NT2/D1 (cell line): Measurements from ENCODE around the gene ASB14.
A peak's percentile ranks its signal among the peaks of the same experiment; 100 is the strongest.

ENCODE experiments used
- DNase-seq: peaks from one replicate; pipeline ENCODE4 v3.0.0-alpha.2; 2011; ENCODE audit warnings: low read depth, low spot score
- H3K27me3 ChIP-seq: 2 replicates; pipeline ENCODE4 v1.6.0; 2011; ENCODE audit warnings: mild to moderate bottlenecking; ENCODE audit not compliant: insufficient read length, insufficient read depth
- H3K36me3 ChIP-seq: 2 replicates; pipeline ENCODE4 v1.6.1; 2011; ENCODE audit warnings: mild to moderate bottlenecking, low read length, mixed read lengths; ENCODE audit not compliant: insufficient read depth, insufficient read length
- H3K4me1 ChIP-seq: 2 replicates; pipeline ENCODE4 v1.5.1; 2011; ENCODE audit not compliant: insufficient read depth, insufficient read length
- H3K4me3 ChIP-seq: 2 replicates; pipeline ENCODE4 v1.5.1; 2011; ENCODE audit warnings: low read depth; ENCODE audit not compliant: insufficient read length
- H3K9ac ChIP-seq: 2 replicates; pipeline ENCODE4 v1.6.0; 2011; ENCODE audit warnings: low read depth; ENCODE audit not compliant: insufficient read length
- H3K9me3 ChIP-seq: 2 replicates; pipeline ENCODE4 v1.5.1; 2011; ENCODE audit warnings: mild to moderate bottlenecking, low read length; ENCODE audit not compliant: insufficient read depth
- SUZ12 ChIP-seq: IDR thresholded peaks from 2 replicates; pipeline ENCODE4 v1.6.1; 2011; ENCODE audit not compliant: insufficient read length, insufficient read depth; ENCODE audit errors: extremely low read depth
- YY1 ChIP-seq: IDR thresholded peaks from 2 replicates; pipeline ENCODE4 v1.6.1; 2011; ENCODE audit not compliant: insufficient read length, insufficient read depth
- ZNF274 ChIP-seq: IDR thresholded peaks from 2 replicates; pipeline ENCODE4 v1.6.1; 2011; ENCODE audit warnings: mild to moderate bottlenecking, low read depth, low read length

ASB14 gene

DNA sequence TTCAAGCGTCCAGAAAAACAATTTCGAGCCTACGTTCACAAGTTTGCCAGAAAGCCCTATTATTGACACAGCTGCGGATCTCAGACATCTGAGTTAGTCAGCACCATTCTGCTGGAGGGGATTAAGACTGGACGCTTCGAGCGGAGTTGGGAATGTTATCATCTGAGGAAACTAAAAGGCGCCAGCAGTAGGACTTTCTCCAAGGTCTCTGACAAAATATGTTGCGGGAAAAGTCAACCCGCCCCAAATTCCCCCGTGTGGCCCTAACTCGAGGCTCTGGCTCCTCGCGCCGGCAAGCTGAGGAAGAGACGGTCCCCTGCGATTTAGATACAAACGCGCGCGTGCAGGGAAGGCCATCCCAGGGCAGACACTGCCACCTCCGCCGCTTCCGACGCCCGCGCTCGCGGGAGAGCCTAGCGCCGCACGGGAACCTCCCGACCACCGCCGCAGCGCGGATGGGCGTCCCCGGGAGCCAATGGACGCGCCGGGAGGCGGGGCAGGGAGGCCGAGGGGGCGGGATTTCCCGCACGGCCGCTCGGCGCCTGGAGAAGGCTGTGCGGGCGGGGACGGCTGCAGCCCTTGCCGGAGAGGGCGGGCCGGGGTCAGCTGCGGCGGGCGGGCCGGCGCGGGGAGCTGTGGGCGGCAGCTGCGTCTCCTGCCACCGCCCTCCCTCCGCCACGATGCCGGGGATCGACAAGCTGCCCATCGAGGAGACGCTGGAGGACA, 65.1 kb downstream of the ASB14 start, which contains the start of gene APPL1:
APPL1 (plus strand) TSS at position 526 of the 726 bp plus-strand sequence; CDS start at position 681, 155 bp downstream.
- peaks cover 18% of the 10 kb centered on the region for H3K27me3 ChIP-seq
- H3K4me3 ChIP-seq: peak within 1 kb of the TSS; percentile 75
- DNase-seq: peak; percentile 92
- H3K36me3 ChIP-seq: peaks cover 3% of the 10 kb centered on the region
- no peak for TF ChIP-seq ZNF274
- TF ChIP-seq SUZ12: no peak
- no peak for TF ChIP-seq YY1
- peak within 1 kb of the TSS; percentile 94 for H3K9ac ChIP-seq
- no peaks in the 10 kb centered on the region for H3K9me3 ChIP-seq
- H3K4me1 ChIP-seq: no peaks in the 10 kb centered on the region

DNA sequence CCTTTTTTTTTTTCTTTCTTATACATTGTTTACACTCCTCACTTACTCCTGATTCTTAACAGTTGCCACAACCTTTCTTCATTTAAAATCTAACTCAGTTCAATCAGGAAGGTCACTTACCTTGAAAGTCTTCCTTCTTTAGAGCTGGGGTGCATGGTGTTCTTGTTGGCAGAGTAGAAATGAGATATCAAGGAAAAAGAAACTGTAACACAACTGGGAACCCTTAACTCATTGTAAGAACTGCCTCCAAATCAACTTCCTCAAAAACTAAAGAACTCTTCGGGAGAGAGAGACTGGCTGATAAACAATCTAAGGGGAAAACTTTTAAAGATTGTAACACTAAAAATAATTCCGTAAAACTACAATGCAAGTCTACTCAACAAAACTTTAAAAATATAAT, 66.3 kb downstream of the ASB14 start:
- Histone ChIP-seq H3K36me3 (peaks cover 3% of the 10 kb centered on the region), H3K4me1 (no peaks in the 10 kb centered on the region), H3K27me3 (peaks cover 18% of the 10 kb centered on the region), H3K9ac (no peak overlapping the region), H3K9me3 (no peaks in the 10 kb centered on the region), H3K4me3 (no peak overlapping the region)
- no peak for DNase-seq
- TF ChIP-seq SUZ12 (no peak), ZNF274 (no peak), YY1 (no peak)

DNA sequence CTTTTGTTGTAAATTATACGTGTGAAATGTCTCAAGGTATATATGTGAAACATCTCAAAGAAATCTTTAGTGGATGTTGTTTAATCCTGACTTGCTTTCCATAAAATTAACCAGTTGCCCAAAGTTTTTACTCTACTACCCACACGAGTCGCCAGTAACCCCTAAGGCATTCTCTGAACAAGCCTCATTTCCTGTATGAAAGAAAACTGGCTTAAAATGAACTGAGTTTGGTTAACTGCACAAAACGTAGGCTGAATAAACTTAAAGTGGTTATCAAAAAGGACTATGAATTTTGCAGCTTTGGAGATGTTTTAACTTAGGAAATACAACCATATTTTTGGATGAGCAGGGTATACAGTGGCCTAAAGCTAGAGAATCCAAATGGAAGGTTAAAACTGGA, 67.6 kb downstream of the ASB14 start:
- Histone ChIP-seq H3K9me3 (no peaks in the 10 kb centered on the region), H3K27me3 (peaks cover 18% of the 10 kb centered on the region), H3K9ac (no peak overlapping the region), H3K4me3 (no peak overlapping the region), H3K36me3 (no peaks in the 10 kb centered on the region), H3K4me1 (no peaks in the 10 kb centered on the region)
- DNase-seq: no peak
- TF ChIP-seq SUZ12: no peak
- TF ChIP-seq ZNF274: no peak
- TF ChIP-seq YY1: no peak

DNA sequence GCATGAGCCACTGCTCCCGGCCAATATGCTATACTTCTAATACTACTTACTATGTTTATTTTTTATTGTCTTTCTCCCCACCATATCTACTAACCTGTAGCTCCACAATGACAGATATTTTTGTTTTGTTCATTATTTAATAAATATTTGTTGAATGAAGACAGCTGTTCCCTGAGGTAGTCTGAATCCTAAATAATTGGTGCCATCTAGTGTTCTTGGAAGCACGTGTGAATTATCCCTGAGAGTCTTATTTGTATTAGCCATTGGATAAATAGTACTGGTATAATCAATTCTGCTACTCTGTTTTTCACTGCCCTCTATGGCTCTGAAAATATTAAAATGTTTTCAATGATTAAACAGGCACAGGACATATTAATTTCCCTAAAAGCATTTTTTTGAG, 70.6 kb downstream of the ASB14 start:
- Histone ChIP-seq H3K27me3 (no peaks in the 10 kb centered on the region), H3K36me3 (no peaks in the 10 kb centered on the region), H3K9me3 (no peaks in the 10 kb centered on the region), H3K9ac (no peak overlapping the region), H3K4me1 (no peaks in the 10 kb centered on the region), H3K4me3 (no peak overlapping the region)
- TF ChIP-seq SUZ12 (no peak), ZNF274 (no peak), YY1 (no peak)
- no peak for DNase-seq
